GM18511 (cell line): Measurements from ENCODE around the gene KRTAP5-4.
"Not testable (repeated sequence)": the region's sequence is repeated elsewhere in the genome, so short reads cannot be mapped to it uniquely, and the experiment has no call there.

Experiments
- ATAC-seq: cut with Tn5 transposase; IDR thresholded peaks from one replicate; pipeline ENCODE4 v1.9.1; 2021; ENCODE audit warnings: mild to moderate bottlenecking, moderate library complexity; ENCODE audit not compliant: unreplicated experiment

KRTAP5-4 gene, protein sequence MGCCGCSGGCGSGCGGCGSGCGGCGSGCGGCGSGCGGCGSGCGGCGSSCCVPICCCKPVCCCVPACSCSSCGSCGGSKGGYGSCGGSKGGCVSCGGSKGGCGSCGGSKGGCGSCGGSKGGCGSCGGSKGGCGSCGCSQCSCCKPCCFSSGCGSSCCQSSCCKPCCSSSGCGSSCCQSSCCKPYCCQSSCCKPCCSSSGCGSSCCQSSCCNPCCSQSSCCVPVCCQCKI

DNA sequence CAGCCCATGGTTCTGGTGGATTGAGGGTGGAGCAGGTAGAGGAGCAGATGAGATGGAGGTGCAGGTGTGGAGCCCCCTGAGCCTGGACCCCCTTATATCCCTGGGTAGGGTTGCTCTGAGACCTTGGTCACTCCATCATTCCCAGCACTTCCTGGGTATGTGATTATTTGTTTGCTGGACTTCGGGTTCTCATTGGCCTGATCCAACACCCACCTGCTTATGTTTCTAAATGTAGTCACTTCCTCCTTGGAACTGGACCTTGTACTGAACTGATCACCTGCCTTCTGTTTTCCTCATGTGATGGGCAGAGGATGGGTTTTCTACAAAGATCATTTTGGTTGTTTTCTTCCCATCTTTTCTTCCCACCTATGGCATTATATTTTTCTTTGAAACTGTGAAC lies at the start of gene KRTAP5-4:
Gene KRTAP5-4 (minus strand): TSS at position 53 of the 400 bp plus-strand sequence. CDS start 45 bp downstream, at position 8.
- no peak for ATAC-seq

DNA sequence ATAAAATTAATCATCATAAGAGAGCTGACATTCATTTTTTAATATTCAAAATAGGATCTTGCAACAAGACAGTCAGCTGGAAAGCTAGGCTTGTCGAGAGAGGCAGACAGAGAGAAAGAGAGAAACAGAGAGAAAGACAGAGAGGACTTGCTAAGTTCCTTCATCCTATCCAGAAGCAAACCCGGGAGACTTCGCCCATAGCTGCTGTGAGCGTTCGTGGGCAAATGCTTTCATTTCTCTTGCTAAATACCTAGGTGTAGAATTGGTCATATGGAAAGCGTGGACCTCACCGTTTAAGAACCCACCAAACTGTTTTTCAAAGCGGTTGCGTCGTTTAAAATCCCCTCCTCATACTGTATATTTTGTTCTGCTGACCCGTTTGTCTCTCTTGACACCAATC lies 49.7 kb upstream of the KRTAP5-4 start:
- ATAC-seq: no peak

DNA sequence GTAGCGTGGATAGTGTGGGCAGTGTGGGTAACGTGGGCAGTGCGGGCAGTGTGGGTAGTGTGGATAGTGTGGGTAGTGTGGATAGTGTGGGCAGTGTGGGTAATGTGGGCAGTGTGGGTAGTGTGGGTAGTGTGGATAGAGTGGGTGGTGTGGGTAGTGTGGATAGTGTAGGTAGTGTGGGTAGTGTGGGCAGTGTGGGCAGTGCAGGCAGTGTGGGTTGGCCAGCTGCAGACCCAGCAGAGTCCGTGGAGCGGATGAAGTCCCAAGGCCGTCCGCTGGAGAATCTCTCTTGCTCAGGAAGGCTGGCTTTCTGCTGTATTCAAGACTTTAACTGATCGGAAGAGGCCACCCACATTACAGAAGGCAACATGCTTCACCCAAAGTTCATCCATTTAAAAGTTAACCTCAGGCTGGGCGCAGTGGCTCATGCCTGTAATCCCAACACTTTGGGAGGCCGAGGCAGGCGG lies 49.0 kb upstream of the KRTAP5-4 start:
- ATAC-seq: no peak

DNA sequence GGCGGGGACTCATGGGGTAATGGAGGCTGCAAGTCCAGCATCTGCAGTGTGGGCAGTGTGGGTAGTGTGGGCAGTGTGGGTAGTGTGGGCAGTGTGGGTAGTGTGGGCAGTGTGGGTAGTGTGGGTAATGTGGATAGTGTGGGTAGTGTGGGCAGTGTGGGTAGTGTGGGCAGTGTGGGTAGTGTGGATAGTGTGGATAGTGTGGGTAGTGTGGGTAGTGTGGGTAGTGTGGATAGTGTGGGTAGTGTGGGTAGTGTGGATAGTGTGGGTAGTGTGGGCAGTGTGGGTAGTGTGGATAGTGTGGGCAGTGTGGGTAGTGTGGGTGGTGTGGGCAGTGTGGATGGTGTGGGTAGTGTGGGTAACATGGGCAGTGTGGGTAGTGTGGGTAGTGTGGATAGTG lies 48.5 kb upstream of the KRTAP5-4 start:
- not testable (repeated sequence) for ATAC-seq

DNA sequence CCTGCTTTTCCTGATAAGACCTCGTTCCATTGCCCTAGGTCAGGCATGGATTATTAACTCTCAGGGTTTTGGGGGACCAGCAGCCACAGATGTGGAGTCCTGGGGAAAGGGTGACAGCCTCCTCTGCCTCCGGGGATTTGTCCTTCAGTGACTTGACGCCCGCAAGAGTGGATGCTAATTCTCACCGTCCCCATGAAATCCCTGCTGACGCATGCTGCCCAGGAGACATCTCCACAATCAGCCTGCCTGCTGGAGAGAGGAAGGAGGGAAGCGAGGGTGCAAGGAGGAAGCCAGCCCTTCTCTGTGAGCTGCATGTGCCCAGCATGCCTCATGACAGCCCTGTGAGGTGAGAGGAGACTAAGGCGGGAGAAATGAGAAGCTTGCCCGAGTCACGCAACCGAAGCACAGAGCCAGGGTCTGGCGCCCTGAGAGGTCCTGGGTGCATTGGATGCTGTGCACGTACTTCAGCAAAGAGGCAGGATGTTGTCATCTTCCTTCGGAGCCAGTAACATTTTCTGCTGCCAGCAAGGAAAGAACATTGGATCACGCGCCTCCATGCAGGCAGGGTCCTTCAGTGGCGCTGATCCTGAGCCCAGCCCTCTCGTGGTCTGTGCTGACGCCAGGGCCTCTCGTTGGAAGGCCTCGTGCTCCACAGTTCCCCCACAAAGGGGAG lies 47.7 kb upstream of the KRTAP5-4 start:
- ATAC-seq: no peak

DNA sequence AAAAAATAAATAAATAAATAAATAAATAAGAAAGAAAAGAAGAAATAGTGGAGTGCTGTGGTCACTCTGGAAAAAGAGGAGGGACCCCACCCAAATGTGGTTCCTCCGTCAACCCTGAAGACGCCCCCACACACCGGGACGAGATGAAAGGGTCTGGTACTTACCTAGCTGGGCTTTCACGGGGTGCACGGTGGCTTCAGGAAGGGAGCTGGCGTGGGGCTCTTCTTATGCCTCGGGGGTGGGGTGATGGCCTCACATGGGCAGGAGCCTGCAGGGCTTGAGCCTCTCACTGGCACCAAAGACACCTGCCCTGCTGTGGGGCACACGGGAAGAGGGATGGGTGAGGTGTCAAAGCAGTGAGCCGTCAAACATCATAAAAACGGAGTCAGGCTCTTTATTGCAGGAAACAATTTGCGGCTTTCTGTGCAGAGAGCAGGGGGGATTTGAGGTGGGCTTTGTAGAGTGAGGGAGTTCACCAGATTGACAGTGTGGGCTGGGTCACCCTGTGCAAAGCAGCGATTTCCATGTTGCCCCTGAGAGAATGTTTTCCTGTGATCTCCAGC lies 47.1 kb upstream of the KRTAP5-4 start:
- no peak for ATAC-seq

DNA sequence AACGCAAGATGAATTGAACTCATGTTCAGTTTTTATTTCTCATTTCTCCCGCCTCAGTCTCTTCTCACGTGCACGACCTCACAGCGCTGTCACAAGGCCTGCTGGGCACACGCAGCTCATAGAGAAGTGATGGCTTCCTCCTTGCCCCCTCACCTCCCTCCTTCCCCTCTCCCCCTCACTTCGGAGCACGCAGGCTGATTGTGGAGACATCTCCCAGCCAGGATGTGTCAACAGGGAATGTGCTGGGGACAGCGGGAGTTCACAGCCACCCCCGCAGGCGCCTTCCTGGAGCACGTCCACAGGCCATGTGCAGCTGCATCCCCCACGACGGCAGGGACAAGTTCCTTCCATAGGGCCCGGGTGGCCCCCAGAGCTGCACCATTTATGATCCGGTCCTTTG lies 46.0 kb upstream of the KRTAP5-4 start:
- ATAC-seq: no peak

DNA sequence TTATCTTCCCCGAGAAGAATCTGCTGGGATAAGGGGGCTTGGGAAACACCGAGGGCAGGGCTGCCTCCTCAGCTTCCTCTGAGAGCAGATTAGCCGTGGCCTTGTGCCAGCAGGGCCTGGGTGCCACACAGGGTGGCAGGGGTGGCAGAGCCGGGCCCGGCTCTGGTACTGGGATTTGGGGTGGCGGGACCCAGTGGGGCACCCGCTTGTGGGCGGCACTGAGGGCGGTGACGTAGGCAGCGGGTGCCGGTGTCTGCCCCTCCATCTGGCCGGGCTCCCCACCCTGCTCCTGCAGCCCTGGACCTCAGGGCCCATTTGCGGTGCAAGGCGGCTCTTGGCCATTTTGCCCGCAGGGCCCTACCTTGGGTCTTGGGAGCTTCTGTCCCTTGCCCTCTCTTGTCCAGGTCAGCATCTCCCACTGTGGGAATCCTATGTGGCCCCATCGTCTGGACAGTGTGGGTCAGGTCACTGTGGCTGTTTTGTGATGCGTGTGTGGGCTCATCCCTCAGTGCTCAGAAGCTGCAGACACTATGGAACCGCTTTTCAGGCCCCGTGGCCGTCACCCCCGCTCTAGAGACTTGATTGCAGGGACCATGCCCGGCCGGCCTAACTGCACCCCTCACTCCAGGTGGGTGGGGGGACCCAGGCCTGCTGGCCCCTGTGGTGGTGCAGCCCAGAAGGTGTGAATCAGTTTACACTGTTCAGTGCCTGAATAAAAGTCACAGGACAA lies 45.3 kb upstream of the KRTAP5-4 start:
- no peak for ATAC-seq

DNA sequence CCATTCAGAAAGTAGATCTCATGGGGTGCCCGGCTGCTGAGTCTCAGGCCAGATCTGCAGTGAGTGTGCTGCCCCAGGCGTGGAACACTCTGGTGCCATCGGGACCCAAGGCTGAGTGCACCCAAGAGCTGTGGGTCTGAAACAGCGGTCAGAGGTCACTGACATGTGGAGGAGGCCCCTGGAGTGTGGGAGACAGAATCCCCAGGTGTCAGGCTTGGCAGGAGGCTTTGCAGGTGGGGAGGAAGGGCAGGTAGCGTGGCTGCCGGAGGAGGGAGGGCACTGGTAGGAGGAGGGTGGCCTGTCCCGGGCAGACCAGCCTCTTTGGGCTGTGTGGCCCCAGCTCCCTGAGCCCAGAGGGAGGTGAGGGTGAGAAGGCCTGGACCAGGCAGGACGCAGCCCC lies 43.4 kb upstream of the KRTAP5-4 start:
- no peak for ATAC-seq

DNA sequence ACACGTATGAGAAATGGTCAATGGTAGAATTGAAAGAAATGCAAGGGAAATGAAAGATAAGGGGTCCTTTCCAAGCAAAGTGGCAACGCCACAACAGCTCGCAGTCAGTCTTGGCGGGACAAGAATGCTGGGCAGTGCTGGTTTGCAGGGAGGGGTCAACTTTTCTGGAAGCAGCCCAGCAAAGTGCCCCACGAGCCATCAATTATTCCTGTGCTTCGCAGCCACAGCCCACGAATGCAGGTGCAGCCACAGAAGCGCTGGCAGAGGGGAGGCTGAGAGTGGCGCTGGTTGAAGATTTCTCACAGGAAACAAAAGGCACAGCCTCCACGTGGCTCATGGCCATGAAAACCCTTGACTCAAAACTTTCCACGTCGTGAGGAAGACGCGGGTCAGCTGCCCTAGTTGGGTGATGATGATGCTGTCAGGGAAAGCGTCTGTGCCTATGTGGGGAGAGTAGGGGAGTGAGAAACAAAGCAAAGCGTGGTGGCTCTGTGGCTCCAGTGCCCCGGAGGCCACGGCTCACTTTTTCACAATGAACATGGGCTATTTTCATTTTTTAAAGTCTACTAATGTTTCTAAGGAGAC lies 40.9 kb upstream of the KRTAP5-4 start:
- ATAC-seq: not testable (repeated sequence)

DNA sequence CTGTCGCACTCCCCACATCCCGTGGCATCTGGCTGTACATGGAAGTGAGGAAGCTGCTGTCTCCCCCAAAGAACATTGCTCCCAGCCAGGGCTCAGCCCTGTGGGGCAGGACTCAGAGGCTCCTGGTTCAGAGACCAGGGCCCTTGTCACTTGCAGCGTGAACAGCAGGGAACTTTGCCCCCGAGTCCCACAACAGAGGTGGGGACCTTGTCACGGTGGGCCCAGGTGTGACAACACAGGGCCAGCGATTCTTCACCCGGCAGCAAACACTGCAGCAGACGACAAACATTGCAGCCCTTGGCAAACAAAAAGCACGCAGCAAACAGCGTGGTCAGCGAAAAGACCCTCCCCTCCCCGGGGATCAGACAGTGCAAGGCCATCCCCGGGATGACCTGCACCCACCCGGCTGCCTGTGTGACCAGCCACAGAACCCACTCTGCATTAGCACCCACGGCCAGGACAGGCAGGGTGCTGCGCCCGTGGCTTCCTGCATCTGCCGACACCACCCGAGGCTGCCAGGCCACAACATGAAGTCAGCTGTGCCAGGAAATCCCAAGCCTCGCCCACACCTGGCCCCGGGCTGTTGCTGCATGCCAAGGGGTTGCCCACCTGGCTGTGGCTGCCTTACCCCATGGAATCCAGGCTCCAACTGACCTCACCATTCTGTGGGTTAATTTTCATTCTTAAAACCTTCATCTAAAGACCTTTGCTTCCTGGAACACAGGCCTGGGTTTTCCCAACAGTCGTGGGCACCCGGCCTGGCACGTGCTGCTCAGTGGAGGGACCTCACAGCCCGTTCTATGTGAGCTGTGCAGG lies 39.7 kb upstream of the KRTAP5-4 start:
- not testable (repeated sequence) for ATAC-seq

DNA sequence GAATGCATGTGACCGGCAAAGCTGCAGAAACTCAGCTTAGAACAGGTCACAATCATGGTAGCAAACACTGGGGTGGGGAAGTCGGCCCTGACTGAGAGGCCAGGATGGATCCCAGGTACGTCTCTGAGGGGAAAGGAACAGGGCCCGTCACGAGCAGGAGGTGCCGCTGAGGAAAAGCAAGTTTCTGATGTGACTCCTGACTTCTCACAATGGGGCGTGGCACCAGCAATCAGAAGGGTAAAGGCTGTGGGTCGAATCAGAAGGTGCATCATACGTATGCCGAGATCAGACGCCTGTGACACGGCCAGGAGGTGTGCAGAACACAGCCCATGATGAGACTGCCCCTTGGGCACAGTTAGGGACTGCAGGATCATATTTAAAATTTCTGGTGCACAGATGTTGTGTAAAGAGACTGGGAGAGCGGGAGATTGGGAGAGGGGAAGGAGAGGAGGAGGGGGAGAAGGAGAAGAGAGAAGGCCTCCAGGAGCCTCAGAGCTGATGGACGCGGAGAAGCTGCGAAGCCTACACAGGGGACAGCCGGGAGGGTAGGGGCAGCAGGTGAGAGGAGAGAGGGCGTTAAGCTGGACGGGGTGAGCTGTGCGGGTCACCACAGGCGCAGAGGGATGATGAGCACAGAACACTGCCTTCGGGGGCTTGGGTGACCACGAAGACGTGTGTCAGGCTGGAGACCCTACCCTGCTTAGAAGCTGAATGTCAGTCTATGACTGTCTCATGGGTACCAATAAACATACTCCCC lies 38.4 kb upstream of the KRTAP5-4 start:
- ATAC-seq: no peak

DNA sequence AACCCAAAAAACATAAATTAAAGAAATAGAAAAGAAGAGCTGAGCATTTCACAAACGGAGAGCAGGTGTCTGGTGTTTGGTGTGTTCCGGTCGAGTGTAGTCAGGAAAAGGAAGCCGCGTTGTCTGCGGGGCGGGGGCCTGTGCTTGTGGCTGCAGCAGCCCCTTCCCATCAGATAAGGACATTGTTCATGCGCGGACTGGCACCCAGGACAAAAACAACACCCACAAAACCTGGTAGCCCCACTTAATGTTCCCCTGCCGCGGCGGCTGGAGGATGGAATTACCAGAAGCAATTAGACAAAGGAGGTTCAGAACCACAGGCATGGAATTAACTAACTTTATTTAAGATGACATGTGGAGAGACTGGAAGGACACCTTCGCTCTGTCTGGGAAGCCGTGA lies 37.6 kb upstream of the KRTAP5-4 start:
- no peak for ATAC-seq

DNA sequence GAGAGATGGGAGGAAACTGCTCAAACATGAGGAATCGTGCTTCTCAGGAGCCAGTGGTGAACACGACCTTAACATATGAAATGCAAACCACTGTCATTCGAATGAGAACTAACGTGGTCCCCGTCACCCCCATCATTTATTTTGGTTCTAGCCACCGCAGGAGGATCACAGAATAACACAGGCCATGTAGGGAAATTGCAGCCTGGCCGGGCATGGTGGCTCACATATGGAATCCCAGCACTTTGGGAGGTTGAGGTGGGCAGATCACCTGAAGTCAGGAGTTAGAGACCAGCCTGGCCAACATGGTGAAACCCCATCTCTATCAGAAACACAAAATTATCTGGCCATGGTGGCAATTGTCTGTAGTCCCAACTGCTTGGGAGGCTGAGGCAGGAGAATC lies 34.7 kb upstream of the KRTAP5-4 start:
- ATAC-seq: no peak

DNA sequence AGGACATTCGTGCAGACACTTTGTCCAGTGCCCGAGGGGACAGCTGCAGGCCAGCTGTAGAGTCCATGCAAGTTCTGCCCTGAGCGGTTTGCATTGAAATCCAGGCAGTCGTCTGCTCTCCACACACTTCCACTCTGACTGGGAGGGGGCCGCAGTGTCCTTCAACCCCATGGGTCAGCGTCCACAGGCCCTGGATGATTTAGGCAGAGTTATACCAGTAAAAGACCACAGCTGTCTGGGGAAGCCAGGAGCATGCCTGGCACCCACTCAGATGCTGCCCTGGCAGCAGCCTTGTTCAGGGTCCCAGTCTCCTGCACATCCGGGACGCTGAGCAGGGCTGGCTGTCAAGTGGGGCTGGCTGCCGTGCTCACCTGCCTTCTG lies 34.1 kb upstream of the KRTAP5-4 start:
- ATAC-seq: no peak

DNA sequence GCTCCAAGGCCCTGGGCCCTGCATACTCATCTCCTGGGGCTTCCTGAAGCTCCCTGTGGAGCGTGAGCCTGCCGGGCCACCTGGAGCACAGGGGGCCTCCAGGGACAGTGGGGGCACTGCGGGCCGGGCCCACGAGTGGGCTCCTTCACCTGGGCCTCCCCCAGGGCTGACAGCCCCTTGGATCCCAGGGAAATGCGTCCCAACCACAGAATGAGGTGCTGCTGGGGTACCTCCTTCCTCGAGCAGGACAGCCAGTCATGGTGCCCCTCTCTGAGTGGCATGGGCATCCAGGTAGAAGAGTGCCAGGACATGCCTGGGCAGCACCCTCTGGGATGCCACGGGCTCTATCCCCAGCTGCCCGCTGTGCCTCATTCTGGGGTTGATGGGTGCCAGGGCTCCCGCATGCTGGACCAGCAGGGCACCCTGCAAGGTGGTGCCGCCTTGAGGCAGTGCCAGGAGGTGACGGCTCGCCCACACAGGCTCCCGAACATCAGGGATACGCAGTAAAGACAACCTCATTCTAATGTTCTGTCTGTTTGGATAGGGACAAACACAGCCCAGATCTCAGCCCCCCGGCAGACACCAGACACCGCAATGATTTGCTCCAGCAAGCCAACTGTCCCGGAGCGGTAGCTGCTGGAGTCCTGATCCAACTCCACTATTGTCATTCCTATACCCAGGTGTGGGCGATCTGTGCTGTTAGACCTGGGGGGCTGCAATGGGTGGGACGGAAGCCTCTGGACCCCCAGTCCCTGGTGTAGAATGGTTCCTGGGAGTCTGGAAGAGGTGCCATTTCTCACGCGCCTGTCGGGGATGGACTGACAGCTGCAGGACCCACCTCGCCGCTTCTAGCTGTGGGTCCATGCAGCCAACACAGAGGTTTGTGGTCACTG lies 33.5 kb upstream of the KRTAP5-4 start:
- no peak for ATAC-seq

DNA sequence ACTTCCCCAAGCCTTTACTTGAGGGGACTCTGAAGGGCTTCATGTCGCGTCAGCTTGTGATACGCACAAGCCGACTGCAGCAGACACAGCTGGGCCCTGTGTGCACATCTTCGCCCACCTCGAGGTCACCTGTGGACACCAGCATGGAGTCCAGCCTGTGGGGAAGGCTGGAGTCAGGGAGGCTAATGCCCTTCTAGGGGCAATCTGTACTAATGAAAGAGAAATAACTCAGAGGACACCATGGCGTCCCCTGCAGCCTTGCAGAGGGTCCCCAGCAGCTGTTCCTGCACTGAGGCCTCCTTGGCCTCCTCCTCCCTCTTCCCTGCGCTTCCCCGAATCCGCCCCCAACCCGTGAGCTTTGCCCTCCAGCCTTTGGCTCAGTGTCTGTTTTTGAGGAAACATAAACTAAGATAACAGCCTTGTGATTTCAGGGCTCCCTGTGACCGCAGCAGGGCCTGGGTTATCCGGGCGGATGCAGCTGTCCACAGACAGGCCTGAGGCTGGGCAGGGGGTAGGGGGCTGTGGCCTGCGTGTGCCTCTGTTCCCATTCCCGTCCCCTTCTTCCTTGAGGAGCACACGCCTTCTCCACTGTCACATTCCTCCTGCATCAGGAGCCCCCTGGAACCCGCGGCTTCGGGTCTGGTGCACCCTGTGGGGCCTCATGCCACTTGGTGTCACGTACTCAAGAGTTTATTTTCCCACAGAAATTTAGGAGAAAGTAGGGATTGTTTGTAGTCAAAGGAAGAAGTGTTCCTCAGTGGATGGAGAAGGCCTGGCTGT lies 32.6 kb upstream of the KRTAP5-4 start:
- ATAC-seq: no peak
